SK-N-SH (cell line): ENCODE results near the gene RAPSN. TPM values are rescaled to one million over a fixed set of nuclear protein-coding genes. Genes with fewer than 3 reads are reported as not detected.

Experiments
- CTCF ChIA-PET: fragments of 300-600, 350-600 bp; formaldehyde crosslinking; extraction: SDS; loops from one replicate; lab custom pipeline; 2021; lab: Yijun Ruan, JAX
- POLR2A ChIA-PET: fragments of 350-600 bp; sonication (Branson Sonifier 250); formaldehyde crosslinking; extraction: SDS; loops from one replicate; lab custom pipeline; 2020; ENCODE audit warnings: antibody characterized with exemption, inconsistent platforms; lab: Yijun Ruan, JAX
- DNase-seq: peaks from one replicate; pipeline ENCODE4 v3.0.0; 2012
- H2AFZ ChIP-seq: fragments of 200-600 bp; sonication (generic); 2 replicates; pipeline ENCODE4 v1.8.1; 2016; ENCODE audit warnings: antibody characterized with exemption, mild to moderate bottlenecking, low read depth
- H3F3A ChIP-seq: fragments of 200-600 bp; sonication (generic); replicated peaks from 2 replicates; pipeline ENCODE3; 2016; ENCODE audit warnings: antibody characterized with exemption, mild to moderate bottlenecking; ENCODE audit not compliant: insufficient read depth
- H3K27ac ChIP-seq, 2 experiments: fragments of 200-500 bp in 1 of 2; fragments of 200-600 bp in 1 of 2; sonication (Bioruptor generic) in 1 of 2; sonication (generic), shearing (Covaris generic) in 1 of 2; 2 replicates each; pipeline versions ENCODE4 v1.5.1 to v1.6.1; 2014 to 2016; ENCODE audit warnings: low read depth in 2 of 2, inconsistent platforms in 1 of 2, low read length in 1 of 2, mild to moderate bottlenecking in 1 of 2, mixed read lengths in 1 of 2
- H3K27me3 ChIP-seq: fragments of 200-600 bp; sonication (generic), shearing (Covaris generic); 2 replicates; pipeline ENCODE4 v1.6.1; 2016; ENCODE audit warnings: mixed run types; ENCODE audit not compliant: insufficient read depth
- H3K36me3 ChIP-seq, 2 experiments: fragments of 200-500 bp in 1 of 2; fragments of 200-600 bp in 1 of 2; sonication (Bioruptor generic) in 1 of 2; sonication (generic) in 1 of 2; replicated peaks in 1 of 2; 2 replicates each; pipeline versions ENCODE3 to v1.5.1; 2014 to 2016; ENCODE audit warnings: low read length in 1 of 2, mild to moderate bottlenecking in 1 of 2; ENCODE audit not compliant: insufficient read depth in 2 of 2, control insufficient read depth in 1 of 2
- H3K4me1 ChIP-seq, 2 experiments: fragments of 200-500 bp in 1 of 2; fragments of 200-600 bp in 1 of 2; sonication (Bioruptor generic) in 1 of 2; sonication (generic), shearing (Covaris generic) in 1 of 2; 2 replicates each; pipeline versions ENCODE4 v1.5.1 to v1.6.1; 2014 to 2016; ENCODE audit warnings: low read depth in 1 of 2, low read length in 1 of 2, mixed run types in 1 of 2; ENCODE audit not compliant: insufficient read depth in 2 of 2, control insufficient read depth in 1 of 2
- H3K4me2 ChIP-seq: fragments of 200-600 bp; sonication (generic), shearing (Covaris generic); 2 replicates; pipeline ENCODE4 v1.6.1; 2017; ENCODE audit warnings: mixed run types
- H3K4me3 ChIP-seq, 2 experiments: fragments of 200-500 bp in 1 of 2; fragments of 200-600 bp in 1 of 2; sonication (Bioruptor generic) in 1 of 2; sonication (generic), shearing (Covaris generic) in 1 of 2; 2 replicates each; pipeline versions ENCODE4 v1.5.1 to v1.8.1; 2014 to 2016; ENCODE audit warnings: low read depth in 2 of 2, inconsistent platforms in 1 of 2, low read length in 1 of 2, mild to moderate bottlenecking in 1 of 2, mixed read lengths in 1 of 2, moderate library complexity in 1 of 2
- H3K79me2 ChIP-seq: fragments of 200-600 bp; sonication (generic); 2 replicates; pipeline ENCODE4 v1.8.1; 2017; ENCODE audit warnings: mild to moderate bottlenecking; ENCODE audit not compliant: insufficient read depth
- H3K9ac ChIP-seq: fragments of 200-600 bp; sonication (generic); 2 replicates; pipeline ENCODE4 v1.6.1; 2017; ENCODE audit warnings: mixed run types
- H3K9me2 ChIP-seq: fragments of 200-600 bp; sonication (generic); 2 replicates; pipeline ENCODE4 v1.6.1; 2017; ENCODE audit warnings: mixed run types
- H3K9me3 ChIP-seq: fragments of 200-600 bp; sonication (generic); 2 replicates; pipeline ENCODE4 v1.6.1; 2017; ENCODE audit warnings: mixed run types, mild to moderate bottlenecking, moderate library complexity
- H4K20me1 ChIP-seq: fragments of 200-600 bp; sonication (generic); 2 replicates; pipeline ENCODE4 v1.6.1; 2017; ENCODE audit warnings: mild to moderate bottlenecking, mixed run types; ENCODE audit not compliant: insufficient read depth
- EZH2phosphoT487 ChIP-seq: fragments of 200-600 bp; sonication (generic); IDR thresholded peaks from 2 replicates; pipeline ENCODE4 v1.6.1; 2017; ENCODE audit warnings: low read depth, mixed run types, mild to moderate bottlenecking, antibody characterized with exemption, moderate library complexity, borderline replicate concordance
- FOXM1 ChIP-seq: IDR thresholded peaks from 2 replicates; pipeline ENCODE4 v1.4.0; 2012; ENCODE audit warnings: low read depth, mild to moderate bottlenecking
- GABPA ChIP-seq: IDR thresholded peaks from 2 replicates; pipeline ENCODE4 v1.4.0; 2012; ENCODE audit warnings: low read depth, mild to moderate bottlenecking
- IRF3 ChIP-seq: fragments of 150-350 bp; IDR thresholded peaks from 2 replicates; pipeline ENCODE4 v1.6.1; 2016; ENCODE audit warnings: mild to moderate bottlenecking, low read depth, low read length
- MEF2A ChIP-seq: IDR thresholded peaks from 2 replicates; pipeline ENCODE4 v1.4.0; 2012; ENCODE audit warnings: low read depth, borderline replicate concordance
- MXI1 ChIP-seq: IDR thresholded peaks from 2 replicates; pipeline ENCODE4 v1.6.1; 2012; ENCODE audit warnings: mild to moderate bottlenecking, low read depth, low read length, improper control_type of control experiment
- NFIC ChIP-seq: IDR thresholded peaks from 2 replicates; pipeline ENCODE4 v1.4.0; 2012; ENCODE audit warnings: borderline replicate concordance
- NRF1 ChIP-seq: IDR thresholded peaks from 2 replicates; pipeline ENCODE4 v1.6.1; 2012; ENCODE audit warnings: low read depth, mild to moderate bottlenecking, low read length
- RCOR1 ChIP-seq: fragments of 150-350 bp; IDR thresholded peaks from 2 replicates; pipeline ENCODE4 v1.6.1; 2017; ENCODE audit warnings: antibody characterized with exemption, low read length
- SIN3A ChIP-seq: IDR thresholded peaks from 2 replicates; pipeline ENCODE4 v1.6.1; 2012; ENCODE audit warnings: low read depth, mild to moderate bottlenecking, low read length, moderate library complexity, borderline replicate concordance
- TCF12 ChIP-seq: IDR thresholded peaks from 2 replicates; pipeline ENCODE4 v1.4.0; 2012
- TEAD4 ChIP-seq: IDR thresholded peaks from 2 replicates; pipeline ENCODE4 v1.4.0; 2012; ENCODE audit warnings: mild to moderate bottlenecking, borderline replicate concordance; ENCODE audit not compliant: insufficient read depth
- USF1 ChIP-seq: IDR thresholded peaks from 2 replicates; pipeline ENCODE4 v1.4.0; 2012; ENCODE audit warnings: low read depth, borderline replicate concordance
- USF2 ChIP-seq: fragments of 150-350 bp; IDR thresholded peaks from 2 replicates; pipeline ENCODE4 v1.6.1; 2017; ENCODE audit warnings: antibody characterized with exemption, low read length, low read depth, borderline replicate concordance
- YY1 ChIP-seq: IDR thresholded peaks from 2 replicates; pipeline ENCODE4 v1.4.0; 2012; ENCODE audit warnings: low read depth, mild to moderate bottlenecking
- WGBS: methylation state at CpG from one replicate; pipeline ENCODE4 v1.1.6; 2017; ENCODE audit warnings: low lambda C conversion rate; 5-methylcytosine and 5-hydroxymethylcytosine counted together
- polyA plus RNA-seq, 3 experiments: library from polyadenylated mRNA; depleted of rRNA; stranded (reverse); fragments of >200 nt; gene quantifications; 2 replicates each; pipeline ENCODE4 v1.2.3, GENCODE V29; 2012

Gene RAPSN
- polyA plus RNA-seq, 1 of the 3 experiments (the other 2 are of a cell fraction), result 0.07 TPM

- no peak overlapping the region for H2AFZ ChIP-seq
- no peak for DNase-seq
- no peaks in the 10 kb centered on the region for H3K27me3 ChIP-seq
- H3K9ac ChIP-seq, result no peak overlapping the region
- H3K79me2 ChIP-seq, result peaks cover 6% of the 10 kb centered on the region
- no peaks in the 10 kb centered on the region for H3K36me3 ChIP-seq
- H3K4me1 ChIP-seq, result peaks cover 0 to under 1% of the 10 kb centered on the region in 2 experiments; a peak in 1 of 4 replicates
- TF ChIP-seq USF2 (no peak), FOXM1 (no peak), MXI1 (no peak), YY1 (no peak), IRF3 (no peak), GABPA (no peak), EZH2phosphoT487 (no peak), TEAD4 (no peak), NRF1 (no peak), RCOR1 (no peak), SIN3A (no peak), MEF2A (no peak), TCF12 (no peak), USF1 (no peak), NFIC (no peak)
- no peaks in the 10 kb centered on the region for H3K9me2 ChIP-seq
- H3F3A ChIP-seq, result peaks cover 15% of the 10 kb centered on the region
- H3K4me2 ChIP-seq, result no peak overlapping the region
- no peaks in the 10 kb centered on the region for H4K20me1 ChIP-seq
- POLR2A ChIA-PET, result no interaction called here
- H3K27ac ChIP-seq, result no peak overlapping the region
- CTCF ChIA-PET, result no interaction called here
- no peak overlapping the region for H3K4me3 ChIP-seq
- no peaks in the 10 kb centered on the region for H3K9me3 ChIP-seq
- 82% methylated on average over 5 of the region's 5 CpGs for WGBS
Observed at GRCh38 chr11:47430524-47430923, 18.4 kb downstream of the RAPSN start.
